ENCODE results near the gene ZNF839. TPM values are rescaled to one million over a fixed set of nuclear protein-coding genes. Genes with fewer than 3 reads are reported as not detected.
"Not testable (repeated sequence)": the region's sequence is repeated elsewhere in the genome, so short reads cannot be mapped to it uniquely, and the experiment has no call there.

ZNF839 gene
- total RNA-seq, 1 experiment from 2014 or later, result 23.0 TPM

DNA sequence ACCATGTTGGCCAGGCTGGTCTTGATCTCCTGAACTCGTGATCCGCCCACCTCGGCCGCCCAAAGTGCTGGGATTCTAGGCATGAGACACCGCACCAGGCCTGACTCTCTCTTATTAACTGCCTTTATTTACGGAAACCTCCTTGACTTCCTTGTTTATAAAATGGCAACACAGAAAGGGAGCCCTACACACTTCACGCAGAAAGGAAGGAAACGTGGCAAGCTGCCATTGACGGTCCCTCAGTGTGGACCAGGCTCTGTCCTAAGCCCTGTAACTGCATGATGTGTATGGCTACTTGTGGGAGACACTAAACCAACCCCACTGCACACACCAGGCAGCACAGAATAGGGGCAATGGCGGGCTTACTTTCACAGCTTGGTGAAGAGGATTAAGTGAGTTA, 31.5 kb downstream of the ZNF839 start:
- intact Hi-C loops (cut with micrococcal nuclease), result no loop called here
- Mint-ChIP-seq H3K9me3 (ENCODE audit: unreplicated experiment) (no peaks in the 10 kb centered on the region), H3K4me1 (ENCODE audit: insufficient read depth, unreplicated experiment) (no peaks in the 10 kb centered on the region), H3K4me3 (ENCODE audit: unreplicated experiment) (no peak overlapping the region), H3K27ac (ENCODE audit: low read depth, unreplicated experiment) (no peak overlapping the region), H3K27me3 (ENCODE audit: insufficient read depth, unreplicated experiment) (no peaks in the 10 kb centered on the region), H3K36me3 (ENCODE audit: insufficient read depth, unreplicated experiment) (peaks cover 72% of the 10 kb centered on the region)
- ChIA-PET CTCF (interaction anchor here (0.8 kb wide), 1 partner anchor 13 kb away, joined by 3 read pairs; no protein-coding TSS in a partner anchor), POLR2A (interaction anchor here (1.4 kb wide), 1 partner anchor 11 kb away, joined by 5 read pairs; the partner anchor contains the start of genes CINP and TECPR2)
- TF ChIP-seq, protein P1, sequence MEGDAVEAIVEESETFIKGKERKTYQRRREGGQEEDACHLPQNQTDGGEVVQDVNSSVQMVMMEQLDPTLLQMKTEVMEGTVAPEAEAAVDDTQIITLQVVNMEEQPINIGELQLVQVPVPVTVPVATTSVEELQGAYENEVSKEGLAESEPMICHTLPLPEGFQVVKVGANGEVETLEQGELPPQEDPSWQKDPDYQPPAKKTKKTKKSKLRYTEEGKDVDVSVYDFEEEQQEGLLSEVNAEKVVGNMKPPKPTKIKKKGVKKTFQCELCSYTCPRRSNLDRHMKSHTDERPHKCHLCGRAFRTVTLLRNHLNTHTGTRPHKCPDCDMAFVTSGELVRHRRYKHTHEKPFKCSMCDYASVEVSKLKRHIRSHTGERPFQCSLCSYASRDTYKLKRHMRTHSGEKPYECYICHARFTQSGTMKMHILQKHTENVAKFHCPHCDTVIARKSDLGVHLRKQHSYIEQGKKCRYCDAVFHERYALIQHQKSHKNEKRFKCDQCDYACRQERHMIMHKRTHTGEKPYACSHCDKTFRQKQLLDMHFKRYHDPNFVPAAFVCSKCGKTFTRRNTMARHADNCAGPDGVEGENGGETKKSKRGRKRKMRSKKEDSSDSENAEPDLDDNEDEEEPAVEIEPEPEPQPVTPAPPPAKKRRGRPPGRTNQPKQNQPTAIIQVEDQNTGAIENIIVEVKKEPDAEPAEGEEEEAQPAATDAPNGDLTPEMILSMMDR (IDR thresholded peaks at IDR 0.05; ENCODE audit: unreplicated experiment), result no peak
- BruUV-seq (replicated peaks), result no TSS peak
- DNase-seq (ENCODE audit: unreplicated experiment), result no peak

DNA sequence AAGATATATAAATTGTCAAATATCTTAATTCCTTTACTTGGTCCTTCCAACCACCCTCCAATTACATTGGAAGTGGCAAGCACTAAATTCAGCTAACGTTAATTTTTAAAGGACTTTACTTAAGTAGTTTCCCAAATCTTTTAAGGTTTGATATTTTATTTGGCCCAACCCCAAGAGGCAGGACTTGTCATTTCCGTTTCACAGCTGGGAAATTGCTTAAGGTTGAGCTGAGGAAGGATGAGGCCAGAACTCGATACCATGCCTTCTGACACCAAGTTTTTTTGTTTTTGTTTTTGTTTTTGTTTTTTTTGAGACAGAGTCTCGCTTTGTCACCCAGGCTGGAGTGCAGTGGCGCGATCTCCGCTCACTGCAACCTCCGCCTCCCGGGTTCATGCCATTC, 32.0 kb downstream of the ZNF839 start:
- BruUV-seq (replicated peaks); intact Hi-C loops (cut with micrococcal nuclease); H3K9me3 Mint-ChIP-seq (ENCODE audit: unreplicated experiment); H3K27me3 Mint-ChIP-seq (ENCODE audit: insufficient read depth, unreplicated experiment); H3K4me1 Mint-ChIP-seq (ENCODE audit: insufficient read depth, unreplicated experiment); H3K27ac Mint-ChIP-seq (ENCODE audit: low read depth, unreplicated experiment); H3K4me3 Mint-ChIP-seq (ENCODE audit: unreplicated experiment): not testable (repeated sequence)
- CTCF ChIA-PET, result interaction anchor here (0.6 to 0.8 kb wide), 2 partner anchors 13 to 829 kb away, joined by 3 read pairs; no protein-coding TSS in a partner anchor
- peaks cover 67% of the 10 kb centered on the region for H3K36me3 Mint-ChIP-seq (ENCODE audit: insufficient read depth, unreplicated experiment)
- POLR2A ChIA-PET, result interaction anchor here (1.4 kb wide), 1 partner anchor 11 kb away, joined by 5 read pairs; the partner anchor contains the start of genes CINP and TECPR2
- peak; percentile 65 for DNase-seq (ENCODE audit: unreplicated experiment)

DNA sequence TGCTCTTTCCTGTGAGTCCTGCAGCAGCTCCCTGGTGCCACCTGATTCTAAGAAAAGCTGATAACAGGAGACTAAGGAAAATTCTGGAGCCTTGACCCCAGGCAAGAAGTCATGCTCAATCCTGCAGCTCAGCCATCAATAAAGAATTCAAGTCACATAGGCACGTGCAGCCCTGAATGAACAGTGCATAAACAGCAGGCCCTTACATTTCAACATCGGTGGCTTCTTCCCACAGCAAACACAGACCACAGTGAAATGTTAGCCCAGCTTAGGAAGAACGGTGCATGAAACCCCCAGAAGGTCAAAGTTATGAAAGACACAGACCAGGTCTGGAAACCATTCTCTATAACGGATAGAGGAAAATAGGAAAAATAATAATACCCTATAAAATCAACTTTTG, 32.7 kb downstream of the ZNF839 start:
- H3K27ac Mint-ChIP-seq (ENCODE audit: low read depth, unreplicated experiment), result no peak overlapping the region
- no peak overlapping the region for H3K4me3 Mint-ChIP-seq (ENCODE audit: unreplicated experiment)
- no TSS peak for BruUV-seq (replicated peaks)
- TF ChIP-seq, protein P1 (IDR thresholded peaks at IDR 0.05; ENCODE audit: unreplicated experiment), result no peak
- DNase-seq (ENCODE audit: unreplicated experiment), result no peak
- ChIA-PET CTCF (interaction anchor here (0.7 kb wide), 1 partner anchor 10 kb away, joined by 3 read pairs; no protein-coding TSS in a partner anchor), POLR2A (interaction anchor here (1.4 kb wide), 1 partner anchor 10 kb away, joined by 5 read pairs; the partner anchor contains the start of genes CINP and TECPR2)
- no peaks in the 10 kb centered on the region for H3K9me3 Mint-ChIP-seq (ENCODE audit: unreplicated experiment)
- peaks cover 66% of the 10 kb centered on the region for H3K36me3 Mint-ChIP-seq (ENCODE audit: insufficient read depth, unreplicated experiment)
- no peaks in the 10 kb centered on the region for H3K27me3 Mint-ChIP-seq (ENCODE audit: insufficient read depth, unreplicated experiment)
- no peaks in the 10 kb centered on the region for H3K4me1 Mint-ChIP-seq (ENCODE audit: insufficient read depth, unreplicated experiment)
- intact Hi-C loops (cut with micrococcal nuclease), result no loop called here

DNA sequence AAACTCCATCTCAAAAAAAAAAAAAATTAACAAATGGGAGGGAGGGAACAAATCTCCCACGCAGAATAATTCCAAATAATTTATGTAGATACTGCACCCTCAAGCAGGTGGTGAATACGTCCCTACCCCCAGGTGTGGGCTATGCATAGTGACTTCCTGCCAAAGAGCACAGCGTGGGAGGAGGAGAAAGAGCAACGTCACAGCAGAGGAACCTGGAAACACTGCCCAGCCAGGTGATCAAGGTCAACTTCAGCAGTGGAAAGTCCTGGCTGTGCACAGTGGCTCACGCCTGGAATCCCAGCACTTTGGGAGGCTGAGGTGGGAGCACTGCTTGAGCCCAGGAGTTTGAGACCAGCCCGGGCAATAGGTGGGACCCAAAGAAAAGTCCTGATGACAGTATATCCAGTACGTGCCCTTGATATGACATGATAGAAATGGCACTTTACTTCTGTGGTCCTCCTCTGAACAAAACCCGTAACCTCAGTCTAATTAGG, 33.6 kb downstream of the ZNF839 start:
- POLR2A ChIA-PET, result no interaction called here
- no peak for DNase-seq (ENCODE audit: unreplicated experiment)
- no peaks in the 10 kb centered on the region for H3K4me1 Mint-ChIP-seq (ENCODE audit: insufficient read depth, unreplicated experiment)
- H3K36me3 Mint-ChIP-seq (ENCODE audit: insufficient read depth, unreplicated experiment), result peaks cover 68% of the 10 kb centered on the region
- no TSS peak for BruUV-seq (replicated peaks)
- H3K4me3 Mint-ChIP-seq (ENCODE audit: unreplicated experiment), result no peak overlapping the region
- TF ChIP-seq, protein P1 (IDR thresholded peaks at IDR 0.05; ENCODE audit: unreplicated experiment), result no peak
- no peak overlapping the region for H3K27ac Mint-ChIP-seq (ENCODE audit: low read depth, unreplicated experiment)
- intact Hi-C loops (cut with micrococcal nuclease), result no loop called here
- H3K9me3 Mint-ChIP-seq (ENCODE audit: unreplicated experiment), result no peaks in the 10 kb centered on the region
- CTCF ChIA-PET, result interaction anchor here (0.7 kb wide), 1 partner anchor 11 kb away, joined by 3 read pairs; no protein-coding TSS in a partner anchor
- H3K27me3 Mint-ChIP-seq (ENCODE audit: insufficient read depth, unreplicated experiment), result no peaks in the 10 kb centered on the region

Measured in MCF 10A (cell line).